ENCODE results near the gene MUSTN1.

The MUSTN1 gene

DNA sequence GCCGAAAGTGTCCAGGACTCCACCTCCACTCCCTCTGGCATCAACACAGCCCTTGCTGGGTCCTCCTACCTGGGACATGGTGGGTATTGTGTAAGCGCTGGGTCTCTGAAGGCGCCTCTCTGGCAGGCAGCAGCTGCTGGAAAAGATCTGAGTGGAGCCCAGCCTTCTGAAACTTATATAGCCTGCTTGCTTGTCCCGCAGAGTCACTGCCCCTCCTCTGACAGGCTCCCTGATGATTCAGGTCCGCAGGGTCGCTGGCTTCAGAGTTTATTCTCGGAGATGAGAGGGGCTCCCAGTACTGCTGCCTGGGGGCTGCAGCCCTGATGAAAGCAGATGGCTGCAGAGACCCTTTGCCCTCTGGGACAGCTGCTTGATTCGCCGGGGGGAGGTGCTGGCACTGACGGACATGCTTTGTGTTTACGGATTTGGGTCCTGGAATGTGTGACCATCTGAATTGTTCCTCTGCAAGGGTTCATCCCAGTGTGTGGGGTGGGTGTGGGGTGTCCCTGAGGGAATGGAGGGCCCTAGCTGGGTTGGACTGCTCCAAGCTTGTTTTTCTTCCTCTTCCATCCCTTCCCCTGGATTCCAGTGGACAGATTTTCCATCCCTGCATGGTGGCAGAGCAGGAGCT, at the start of gene MUSTN1:
Gene MUSTN1, minus strand, starts transcription at position 149 of the 631 bp plus-strand sequence. Its CDS starts 71 bp downstream, at position 78.
- DNase-seq (ENCODE audit: low read depth) = no peak

DNA sequence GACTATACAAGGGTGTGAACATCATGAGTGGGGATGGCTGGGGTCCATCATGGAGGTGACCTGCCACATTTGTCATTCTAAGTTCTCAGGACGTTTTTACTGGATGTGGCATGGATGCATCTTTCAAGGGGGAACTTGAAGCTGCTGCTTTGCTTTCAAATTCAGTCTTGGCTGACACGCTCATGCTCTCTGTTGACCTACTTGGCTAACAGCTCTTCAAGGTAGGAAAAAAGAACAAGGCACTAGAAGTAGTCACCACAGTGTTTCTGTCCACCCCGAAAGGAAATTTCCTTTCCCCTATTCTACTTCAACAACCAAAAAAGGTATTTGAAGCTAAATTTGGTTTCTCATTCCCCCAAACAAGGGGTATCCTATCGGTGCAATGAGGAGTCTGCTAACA, 47.6 kb upstream of the MUSTN1 start:
- no peak for DNase-seq (ENCODE audit: low read depth)

DNA sequence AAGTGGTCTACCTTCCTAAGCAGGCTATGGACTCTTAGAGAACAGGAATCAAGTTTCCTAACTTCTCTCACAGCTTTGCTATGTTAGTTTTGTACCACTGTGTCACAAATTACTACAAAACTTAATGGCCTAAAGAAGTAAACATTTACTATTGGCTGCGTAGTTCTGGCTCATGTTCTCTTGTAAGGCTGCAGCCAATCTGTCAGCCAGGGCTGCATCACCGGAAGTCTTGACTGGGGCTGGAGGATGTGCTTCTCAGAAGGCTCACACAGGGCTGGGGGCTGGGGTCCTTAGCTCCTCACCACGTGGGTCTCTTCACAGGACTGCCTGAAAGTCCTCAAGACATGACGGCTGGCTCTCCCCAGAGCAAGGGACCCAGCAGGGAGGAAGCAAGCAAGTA, 47.1 kb upstream of the MUSTN1 start:
- DNase-seq (ENCODE audit: low read depth) = no peak

DNA sequence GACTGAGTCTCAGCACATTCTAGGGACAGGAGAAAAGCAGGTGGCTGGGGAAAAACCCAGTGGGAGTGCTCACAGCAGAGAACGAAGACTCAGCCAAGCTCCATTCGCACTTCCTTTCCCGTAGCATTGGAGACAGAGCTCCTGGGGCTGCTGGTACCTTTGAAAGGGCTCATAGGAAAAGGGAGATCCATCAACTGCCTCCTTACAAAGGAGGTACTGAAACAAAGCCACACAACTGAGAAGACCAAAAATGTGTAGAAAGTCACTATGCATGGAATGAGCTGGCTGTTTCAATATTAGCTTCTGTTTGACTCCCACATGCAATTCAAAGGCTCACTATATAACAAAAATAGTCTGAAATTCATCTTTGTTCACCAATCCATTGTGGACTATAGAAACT, 45.7 kb upstream of the MUSTN1 start:
- DNase-seq (ENCODE audit: low read depth) = no peak

DNA sequence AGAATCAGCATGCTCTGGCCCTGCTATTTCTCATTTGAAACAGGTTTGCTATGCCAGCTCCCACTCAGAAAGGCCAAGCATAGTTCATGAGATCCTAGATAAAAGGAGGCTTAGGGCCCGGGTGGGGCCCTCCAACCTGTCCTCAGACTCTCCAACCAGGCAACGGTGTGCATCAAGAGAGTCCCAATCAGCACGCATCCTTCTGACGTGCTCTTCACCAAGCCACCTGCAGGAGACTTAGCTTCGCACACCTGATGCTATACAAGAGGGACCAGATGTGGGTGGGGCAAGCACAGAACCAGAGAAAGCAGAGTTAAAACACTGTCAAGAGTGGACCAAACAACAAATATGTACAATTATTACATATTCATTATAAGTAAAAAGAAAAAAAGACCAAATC, 45.2 kb upstream of the MUSTN1 start:
- DNase-seq (ENCODE audit: low read depth) = no peak

DNA sequence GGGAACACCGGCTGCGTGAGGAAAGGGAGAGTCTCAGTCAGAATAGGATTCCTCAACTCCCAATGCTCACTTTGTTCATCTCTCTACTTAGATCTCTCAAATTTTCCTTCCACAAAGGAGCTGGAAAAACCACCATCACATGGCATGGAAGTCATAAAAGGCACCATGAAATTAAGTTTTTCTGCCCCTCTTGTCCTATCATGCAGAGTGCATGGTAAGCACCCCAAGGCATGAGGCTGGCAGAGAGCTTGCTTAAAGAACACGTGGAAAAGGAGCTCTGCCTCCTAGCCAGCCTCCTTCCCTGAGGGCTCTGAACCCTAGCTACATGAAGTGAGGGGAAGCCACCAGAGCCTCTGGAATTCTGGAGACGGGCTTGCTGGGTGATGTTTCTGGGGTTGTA, 44.8 kb upstream of the MUSTN1 start:
- no peak for DNase-seq (ENCODE audit: low read depth)

DNA sequence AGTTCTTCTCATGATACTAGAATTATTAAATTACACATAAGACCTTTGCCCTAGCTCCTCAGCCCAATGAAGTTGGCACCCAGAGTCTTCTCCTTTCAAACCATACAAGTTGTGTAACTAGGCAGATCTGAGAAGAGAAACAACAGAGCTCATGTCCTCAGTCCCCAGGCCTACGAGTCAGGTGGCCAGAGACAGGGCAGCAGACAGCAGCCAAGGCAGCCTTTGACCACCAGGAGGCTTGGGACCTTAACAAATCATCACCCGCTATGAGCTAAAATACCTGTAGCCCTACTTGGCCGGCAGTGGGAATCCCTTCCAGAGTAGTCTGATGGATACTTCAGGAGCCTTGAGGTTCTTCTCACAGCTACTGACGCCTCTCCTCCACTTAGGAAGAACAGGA, 44.3 kb upstream of the MUSTN1 start:
- no peak for DNase-seq (ENCODE audit: low read depth)

DNA sequence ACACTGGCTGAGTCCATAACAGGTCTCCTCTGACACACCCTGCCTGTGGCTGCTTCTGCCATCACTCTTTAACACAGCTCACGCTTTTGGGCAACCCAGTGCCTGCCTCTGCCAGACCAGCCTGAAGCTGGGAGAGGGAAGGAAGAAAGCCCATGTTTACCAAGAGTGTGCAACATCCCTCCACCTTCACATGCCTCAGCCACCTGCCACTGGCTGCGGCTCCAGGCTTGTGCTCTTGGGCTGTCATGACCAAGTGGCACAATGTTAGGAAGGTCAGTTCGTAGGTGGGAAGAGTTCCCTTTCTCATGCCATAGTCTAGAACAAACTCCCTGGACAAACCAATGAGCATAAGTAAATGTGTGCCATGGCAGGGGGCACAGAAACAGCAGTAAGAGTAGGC, 42.3 kb upstream of the MUSTN1 start:
- no peak for DNase-seq (ENCODE audit: low read depth)

DNA sequence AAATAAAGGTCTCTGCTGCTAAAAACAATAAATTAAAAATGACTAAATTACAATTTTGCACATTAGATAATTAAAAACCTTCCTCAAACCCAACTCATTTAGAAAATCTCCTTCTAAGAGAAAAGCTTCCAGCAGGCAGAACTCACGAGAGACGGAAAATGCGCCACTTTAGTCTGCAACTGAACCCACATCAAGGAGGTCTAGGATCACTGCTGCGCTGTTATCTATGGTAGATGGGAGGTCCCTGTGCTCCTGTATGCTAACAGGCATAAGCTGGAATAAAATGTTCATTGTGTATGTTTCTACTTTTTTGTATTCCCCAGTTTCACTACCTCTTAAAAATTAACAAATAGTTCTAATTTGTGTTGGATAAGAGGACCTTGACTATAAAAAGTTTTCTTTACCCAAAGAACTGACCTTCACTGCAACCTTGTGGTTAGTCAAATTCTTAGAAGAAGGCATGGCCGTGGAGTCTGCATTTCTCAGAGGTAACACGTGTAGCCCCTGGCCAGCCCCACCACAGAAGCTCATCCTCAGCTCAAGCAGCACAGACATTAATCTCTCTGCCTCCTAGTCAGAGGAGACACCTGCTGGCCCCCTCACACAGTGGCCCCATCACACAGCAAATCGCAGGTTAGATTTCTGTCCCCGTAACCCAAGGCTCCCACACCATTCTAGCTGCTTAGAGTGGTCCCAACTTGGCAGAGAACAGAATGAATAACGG, 40.2 kb upstream of the MUSTN1 start:
- DNase-seq (ENCODE audit: low read depth) = no peak

DNA sequence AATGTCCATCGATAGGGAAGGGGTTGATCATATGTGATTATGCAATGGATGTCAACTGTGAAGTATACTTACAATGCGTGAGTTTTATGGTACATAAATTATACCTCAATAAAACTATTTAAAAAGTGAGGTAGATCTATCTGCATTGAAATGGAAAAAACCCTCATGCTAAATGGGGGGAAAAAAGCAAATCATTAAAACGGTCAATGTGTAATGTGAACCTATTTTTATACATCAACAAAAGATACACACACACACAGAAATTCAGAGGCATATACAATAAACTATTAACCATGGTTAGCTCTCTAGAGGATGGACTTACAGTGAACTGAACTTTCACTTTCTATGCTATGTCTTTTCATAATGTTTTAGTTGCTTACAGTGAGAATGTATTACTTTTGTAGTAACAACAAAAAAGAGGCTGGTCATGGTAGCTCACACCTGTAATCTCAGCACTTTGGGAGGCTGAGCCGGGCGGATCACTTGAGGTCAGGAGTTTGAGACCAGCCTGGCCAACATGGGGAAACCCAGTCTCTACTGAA, 39.4 kb upstream of the MUSTN1 start:
- no peak for DNase-seq (ENCODE audit: low read depth)

DNA sequence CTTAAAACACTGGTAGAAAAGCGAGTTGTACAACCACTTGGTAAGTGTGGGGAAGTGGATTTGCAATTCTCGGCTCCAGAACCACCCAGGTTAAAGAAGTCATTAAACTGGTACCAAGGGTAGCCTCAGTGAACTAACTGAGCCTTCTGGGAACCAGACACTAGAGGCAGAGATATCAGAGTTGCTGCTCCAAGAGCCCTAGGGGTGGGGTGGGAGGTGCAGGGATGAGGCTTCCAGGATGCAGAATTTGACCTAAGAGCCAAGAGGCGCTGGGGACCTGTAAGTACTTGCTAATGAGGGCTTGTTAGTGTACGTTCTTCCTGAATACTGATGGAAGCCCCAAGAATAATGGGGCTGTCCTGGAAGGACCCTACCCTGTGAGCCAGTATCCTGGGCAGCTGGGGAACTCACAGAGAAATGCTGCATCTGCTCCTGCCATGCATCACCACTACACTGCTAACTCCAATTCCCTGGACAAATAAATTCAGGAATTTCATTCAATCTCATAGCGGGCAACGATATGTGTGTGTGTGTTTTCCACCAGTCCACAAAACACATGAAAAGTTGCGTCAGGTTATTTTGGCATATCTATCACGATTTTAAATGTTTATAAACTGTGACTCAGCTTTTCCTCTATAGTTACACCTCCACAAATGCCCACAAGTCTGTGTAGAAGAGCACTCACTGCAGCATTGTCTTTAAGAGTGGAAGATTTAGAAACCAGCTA, 38.8 kb upstream of the MUSTN1 start:
- no peak for DNase-seq (ENCODE audit: low read depth)

DNA sequence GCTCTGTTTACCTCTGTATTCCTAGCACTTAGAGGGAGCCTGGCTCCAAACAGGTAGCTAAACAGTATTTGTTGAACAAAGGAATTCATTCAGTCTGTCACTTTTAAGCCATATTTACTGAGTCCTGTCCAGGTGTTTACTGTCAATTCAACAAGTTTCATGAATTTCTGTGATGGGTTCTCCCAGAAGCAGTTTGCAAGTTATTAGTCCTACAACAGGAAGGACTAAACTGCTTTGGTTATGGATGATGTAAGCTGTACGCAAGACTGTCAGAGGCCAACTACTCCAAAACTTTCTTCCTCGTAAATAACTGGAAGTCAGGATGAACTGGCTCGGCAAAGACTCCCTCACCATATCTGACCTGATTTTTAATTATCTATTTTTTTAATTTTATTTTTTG, 37.4 kb upstream of the MUSTN1 start:
- DNase-seq (ENCODE audit: low read depth) = no peak

DNA sequence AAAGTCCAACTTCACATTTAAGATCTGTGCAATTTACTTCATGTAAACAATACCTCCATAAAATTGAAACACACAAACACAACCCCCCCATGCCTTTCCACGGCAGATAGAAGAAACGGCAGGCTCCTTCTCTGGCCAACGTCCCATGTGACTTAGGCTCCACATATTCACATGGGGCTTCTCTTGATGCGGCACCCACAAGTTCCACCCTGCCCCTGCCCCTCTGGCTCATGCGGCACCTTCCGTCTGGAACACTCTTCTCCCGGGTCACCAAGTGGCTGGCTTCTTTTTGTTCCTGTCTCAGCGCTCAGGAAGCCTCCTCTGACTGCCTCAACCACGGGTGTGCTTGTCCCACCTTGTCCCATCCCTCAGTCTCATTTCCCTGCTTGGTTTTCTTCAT, 36.9 kb upstream of the MUSTN1 start:
- no peak for DNase-seq (ENCODE audit: low read depth)

DNA sequence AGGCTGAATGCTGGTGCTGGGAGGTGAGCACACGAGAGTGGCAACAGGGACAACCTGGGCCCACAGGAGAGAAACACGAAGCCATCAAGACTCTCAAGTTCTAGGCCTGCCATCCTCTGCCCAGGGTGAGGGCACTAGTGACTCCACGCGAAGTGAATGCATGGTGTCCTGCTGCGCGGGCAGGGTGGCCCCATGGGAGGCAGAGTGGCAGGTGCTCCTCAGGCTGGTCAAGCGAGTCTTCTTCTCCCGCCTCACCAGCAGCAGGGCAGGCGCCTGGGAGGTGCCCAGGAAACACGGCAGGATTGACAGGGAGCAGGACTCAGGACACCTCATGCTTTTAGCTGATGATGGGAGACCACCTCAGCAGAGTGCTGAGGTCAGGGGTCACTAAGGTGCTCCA, 35.7 kb upstream of the MUSTN1 start:
- no peak for DNase-seq (ENCODE audit: low read depth)

DNA sequence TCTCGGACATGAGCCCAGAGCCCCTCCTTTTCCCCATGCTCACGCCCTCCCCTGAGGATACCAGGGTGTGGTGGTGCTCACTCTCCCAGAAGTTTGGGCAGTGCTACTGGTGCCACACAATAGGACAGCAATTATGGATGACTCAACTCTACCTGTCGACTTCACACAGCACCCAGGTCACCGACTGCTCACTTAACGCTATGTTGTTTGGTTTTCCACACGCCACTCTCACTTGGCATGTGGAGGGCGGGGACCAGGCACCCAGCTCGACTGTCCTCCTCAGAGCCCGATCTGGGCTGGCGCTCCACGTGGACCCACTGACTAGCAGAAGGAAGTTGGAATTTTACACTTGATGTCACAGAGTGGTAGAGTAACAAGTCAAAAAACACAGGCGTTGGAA, 31.6 kb upstream of the MUSTN1 start:
- DNase-seq (ENCODE audit: low read depth) = no peak

DNA sequence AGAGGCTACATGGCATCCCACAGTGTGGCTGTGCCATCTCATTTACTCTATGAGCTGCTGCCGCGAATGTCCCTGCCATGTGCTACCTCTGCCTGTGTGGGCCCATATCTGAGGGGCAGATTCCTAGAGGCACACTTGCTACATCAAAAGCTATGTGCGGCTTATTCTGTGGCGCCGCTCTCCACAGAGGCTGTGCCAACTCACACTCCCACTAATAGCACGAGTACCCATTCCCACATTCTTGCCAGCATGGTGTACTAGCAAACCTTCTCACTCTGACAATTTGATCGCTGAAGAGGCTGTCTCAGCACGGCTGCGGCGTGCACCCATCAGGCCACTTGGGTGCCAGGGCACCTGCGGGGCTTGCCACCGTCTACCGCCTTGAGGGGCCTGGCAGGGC, 31.2 kb upstream of the MUSTN1 start:
- no peak for DNase-seq (ENCODE audit: low read depth)

DNA sequence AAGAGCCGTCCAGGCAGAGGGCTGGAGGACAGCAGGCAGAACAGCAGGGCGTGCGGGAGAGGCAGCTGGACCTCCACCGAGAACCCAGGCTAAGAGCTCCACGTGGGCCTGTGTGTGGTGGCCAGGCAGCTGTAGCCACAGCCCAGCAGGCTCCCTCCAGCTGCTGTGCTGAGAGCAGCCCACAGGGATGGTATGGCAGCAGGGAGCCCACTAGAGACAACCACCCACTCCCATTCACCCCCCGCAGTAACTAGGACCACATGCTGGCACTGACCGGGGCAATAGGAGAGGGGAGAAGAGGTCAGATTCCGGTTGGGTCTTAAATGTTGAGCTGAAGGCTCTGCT, 25.6 kb upstream of the MUSTN1 start:
- no peak for DNase-seq (ENCODE audit: low read depth)

DNA sequence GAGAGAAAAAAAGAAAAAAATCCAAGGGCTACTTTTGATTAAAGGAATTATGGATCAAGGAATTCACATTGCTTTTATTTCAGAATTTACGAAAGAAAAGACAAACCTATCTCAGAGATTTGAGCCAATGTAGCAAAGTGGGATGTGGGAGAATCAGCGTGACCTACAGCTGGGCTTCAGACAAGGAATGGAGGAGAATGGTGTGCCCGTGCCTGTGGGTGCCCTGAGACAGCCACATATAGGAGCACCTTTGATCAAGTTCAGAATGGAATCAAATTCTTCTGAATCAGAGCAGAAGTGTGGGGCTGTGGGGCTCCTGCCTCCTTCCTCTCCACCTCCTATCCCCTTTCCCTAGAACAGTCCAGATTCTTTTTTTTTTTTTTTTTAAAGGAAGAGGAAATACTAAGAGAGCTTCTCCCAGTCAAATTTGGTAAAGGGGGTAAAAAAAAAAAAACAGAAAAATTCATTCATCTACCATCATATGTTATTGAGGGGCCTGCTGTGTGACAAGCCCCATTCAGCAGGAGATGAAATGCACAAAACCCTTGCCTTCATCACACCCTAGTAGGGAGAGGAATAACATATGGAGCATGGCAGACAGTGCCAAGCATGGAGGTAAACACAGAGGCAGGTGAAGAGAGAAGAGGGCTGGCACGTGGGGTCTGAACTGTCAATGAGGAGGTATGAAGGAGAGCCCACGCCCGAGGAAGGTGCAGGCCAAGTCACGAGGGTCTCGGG, 25.0 kb upstream of the MUSTN1 start:
- no peak for DNase-seq (ENCODE audit: low read depth)

DNA sequence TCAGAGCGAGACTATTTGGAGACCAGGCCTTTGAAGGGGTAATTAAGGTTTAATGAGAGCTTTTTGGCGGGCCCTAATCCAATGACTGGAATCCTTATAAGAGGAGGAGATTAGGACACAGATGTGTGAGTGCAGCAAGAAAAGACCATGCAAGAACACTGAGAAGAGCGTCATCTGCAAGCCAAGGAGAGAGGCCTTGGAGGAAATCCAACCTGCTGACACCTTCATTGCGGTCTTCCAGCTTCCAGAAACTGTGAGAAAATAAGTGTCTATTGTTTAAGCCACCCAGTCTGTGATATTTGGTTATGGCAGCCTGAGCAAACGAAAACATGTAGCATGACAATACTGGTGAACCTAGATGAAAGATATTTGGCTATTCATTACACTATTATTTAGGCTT, 23.0 kb upstream of the MUSTN1 start:
- no peak for DNase-seq (ENCODE audit: low read depth)

DNA sequence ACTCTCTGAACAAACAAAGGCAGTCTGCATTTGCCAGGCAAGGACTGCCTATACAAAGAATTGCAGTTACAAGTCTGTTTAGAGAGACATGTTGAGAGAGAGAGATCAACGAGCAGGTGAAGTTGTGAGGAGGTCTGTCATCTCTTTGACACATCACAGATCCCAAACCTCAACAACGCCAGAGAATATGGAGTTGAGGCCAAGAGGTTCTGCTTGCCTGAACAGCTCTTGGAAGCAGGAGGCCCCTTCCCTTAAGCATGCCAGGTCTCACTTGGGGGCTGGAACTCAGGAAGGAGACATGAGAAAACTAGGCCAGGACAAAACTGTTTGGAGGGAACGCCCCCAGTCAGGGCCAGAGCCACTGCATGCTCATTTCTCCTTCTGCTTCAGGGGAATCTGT, 22.3 kb upstream of the MUSTN1 start:
- DNase-seq (ENCODE audit: low read depth) = no peak

DNA sequence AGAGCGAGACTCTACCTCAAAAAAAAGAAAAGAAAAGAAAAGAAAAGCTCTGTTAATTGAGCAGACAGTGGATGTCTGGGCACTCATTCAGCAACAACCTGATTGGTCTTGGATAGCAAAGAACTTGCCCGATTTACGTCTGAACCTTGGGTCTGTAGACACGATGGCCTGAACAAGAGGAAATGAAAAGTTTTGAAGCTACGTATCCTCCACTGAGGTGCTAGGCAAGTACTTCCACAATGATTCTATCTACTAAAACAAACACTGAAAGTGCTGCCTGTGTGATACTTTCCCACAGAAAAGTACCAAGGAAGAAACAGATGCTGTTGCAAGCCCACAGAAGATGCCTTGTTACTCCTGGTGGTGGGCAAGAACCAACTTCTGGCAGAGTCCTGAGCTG, 21.8 kb upstream of the MUSTN1 start:
- no peak for DNase-seq (ENCODE audit: low read depth)

DNA sequence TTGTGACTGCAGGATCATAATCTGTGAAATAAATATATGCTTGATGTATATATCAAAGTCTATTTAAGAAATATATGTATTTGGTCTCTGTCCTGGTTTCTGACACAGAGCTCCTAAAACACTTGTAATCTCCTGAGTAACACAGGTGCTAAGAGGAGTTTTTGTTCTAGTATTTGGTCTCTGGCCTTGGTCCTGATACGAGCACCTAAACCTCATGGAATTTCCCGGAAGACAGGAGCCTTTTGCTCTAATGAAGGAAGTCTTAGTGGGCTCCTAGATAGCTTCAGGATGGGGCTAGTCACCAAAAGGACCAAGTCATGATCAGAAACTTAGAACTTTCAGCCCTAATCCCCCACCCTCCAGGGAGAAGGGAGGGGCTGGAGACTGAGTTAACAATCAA, 19.2 kb upstream of the MUSTN1 start:
- no peak for DNase-seq (ENCODE audit: low read depth)

DNA sequence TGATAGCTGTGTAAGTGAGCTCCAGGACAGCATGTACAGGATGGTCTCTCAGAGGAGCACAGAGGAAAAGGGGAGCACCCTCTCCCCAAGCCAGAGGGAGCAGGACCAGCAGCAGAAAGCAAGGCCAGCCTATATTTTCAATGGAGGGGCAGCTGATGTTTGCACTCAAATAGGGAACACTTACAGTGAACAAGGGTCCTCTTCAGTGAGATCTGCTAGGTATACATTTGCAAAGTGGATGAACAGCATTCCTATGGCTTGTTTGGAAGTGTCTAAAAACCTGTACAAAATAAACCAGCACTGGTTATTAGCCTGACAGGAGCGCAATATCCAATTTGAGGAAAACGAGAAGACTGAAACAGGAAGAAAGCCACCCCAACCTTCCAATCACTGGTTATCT, 17.6 kb upstream of the MUSTN1 start:
- no peak for DNase-seq (ENCODE audit: low read depth)

Measured in stimulated activated CD8-positive, alpha-beta memory T cell treated with anti-CD3 and anti-CD28 coated beads, Interleukin-12 subunit alpha, Interleukin-12 subunit beta, amount 100 ng/mL, for 4 hours (primary cell).